ENCODE data around the gene PTRH2.
"Not testable (repeated sequence)": the region's sequence is repeated elsewhere in the genome, so short reads cannot be mapped to it uniquely, and the experiment has no call there.

The PTRH2 gene

DNA sequence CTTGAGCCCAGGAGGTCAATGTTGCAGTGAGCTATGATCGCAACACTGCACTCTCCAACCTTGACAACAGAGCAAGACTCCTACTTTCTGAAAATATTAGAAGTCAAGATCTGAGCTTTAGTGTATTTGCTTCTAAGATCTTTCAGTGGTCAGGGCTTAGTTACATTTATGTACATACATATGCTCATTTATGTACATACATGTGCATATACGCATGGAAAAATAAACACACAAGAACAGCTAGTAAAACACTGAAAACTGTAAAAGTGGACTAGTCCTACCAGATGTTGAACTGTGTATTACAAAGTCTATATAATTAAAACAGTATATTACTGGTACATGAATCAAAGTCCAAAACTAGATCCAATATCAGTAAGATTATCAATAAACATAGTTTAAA is 28.3 kb downstream of the PTRH2 start:
- H3K27ac ChIP-seq = no peak overlapping the region
- H3K4me3 ChIP-seq = no peak overlapping the region

DNA sequence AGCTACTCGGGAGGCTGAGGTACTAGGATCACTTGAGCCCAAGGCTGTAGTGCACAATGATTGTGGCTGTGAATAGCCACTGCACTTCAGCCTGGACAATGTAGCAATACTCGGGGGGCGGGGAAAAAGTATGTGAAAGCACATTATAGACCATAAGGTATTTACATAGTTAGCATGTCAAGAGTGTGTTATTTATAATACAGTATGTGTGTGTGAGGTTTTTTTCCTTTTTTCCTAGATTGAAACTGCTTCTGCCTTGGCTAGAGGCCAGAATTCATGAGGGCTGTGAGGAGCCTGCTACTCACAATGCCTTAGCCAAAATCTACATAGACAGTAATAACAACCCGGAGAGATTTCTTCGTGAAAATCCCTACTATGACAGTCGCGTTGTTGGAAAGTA is 30.5 kb downstream of the PTRH2 start:
- H3K4me3 ChIP-seq = no peak overlapping the region

DNA sequence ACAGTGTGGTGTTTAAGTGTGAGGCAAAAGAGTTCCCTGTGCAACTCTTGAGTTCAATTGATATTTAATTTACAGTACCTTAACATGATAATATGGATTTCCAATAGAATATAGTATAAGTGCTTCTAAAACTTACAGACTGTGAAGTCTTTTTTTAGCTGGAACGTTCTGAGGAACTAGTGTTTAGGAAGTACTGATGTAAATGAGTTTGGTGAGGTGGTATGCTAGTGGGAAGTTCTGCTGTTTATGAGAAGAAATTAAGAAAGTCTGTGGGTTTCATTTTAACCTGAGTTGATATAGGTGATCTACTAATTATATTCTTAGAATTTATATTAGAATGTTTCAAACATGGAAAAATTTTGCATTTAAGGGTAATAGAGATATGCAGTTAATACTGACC is 32.0 kb downstream of the PTRH2 start:
- H3K27ac ChIP-seq = peak overlapping the region in 1 of 21 experiments; percentile 12
- H3K4me3 ChIP-seq = no peak overlapping the region

More for the DNA sequence above, 30.5 kb downstream of the PTRH2 start:
- peak overlapping the region in 2 of 21 experiments; percentile 8 to 9 for H3K27ac ChIP-seq

DNA sequence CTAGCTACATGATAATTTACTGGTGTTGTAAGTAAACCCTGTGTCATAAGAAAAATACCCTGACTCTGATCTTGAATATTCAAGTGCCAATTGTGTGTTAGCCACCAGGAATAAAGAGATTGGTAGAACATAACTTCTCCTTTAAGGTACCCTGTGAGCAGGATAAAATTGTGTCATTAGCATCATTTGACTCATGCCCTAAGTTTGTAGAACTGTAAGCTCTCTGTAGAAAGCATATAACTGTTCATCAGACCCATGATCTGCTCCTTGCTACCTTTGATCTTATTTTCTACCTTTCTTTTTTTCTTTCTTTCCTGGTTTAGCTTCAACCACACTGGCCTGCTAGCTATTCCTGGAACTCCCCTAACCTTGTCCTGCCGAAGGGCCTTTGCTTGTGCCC is 35.8 kb downstream of the PTRH2 start:
- Histone ChIP-seq H3K4me3 (no peak overlapping the region), H3K27ac (peak overlapping the region in 2 of 21 experiments; percentile 3 to 26)

DNA sequence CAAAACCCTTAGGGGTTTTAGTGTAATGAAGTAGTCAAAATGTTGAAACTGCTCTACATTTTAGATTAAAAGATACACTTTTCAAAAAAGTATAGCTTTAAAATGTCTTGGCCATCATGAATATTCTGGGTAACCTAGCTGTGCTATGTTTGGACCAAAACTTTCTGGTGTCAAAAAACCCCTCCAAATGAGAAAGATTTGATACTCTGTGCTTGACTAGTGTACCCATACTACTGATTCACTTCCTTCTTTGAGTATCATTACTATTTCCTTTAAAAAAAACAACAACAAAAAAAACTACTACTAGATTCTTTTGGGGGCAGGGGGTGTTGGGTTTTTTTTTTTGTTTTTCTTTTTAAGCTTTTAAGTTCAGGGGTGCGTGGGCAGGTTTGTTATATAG is 37.3 kb downstream of the PTRH2 start:
- H3K4me3 ChIP-seq = no peak overlapping the region
- H3K27ac ChIP-seq = peak overlapping the region in 5 of 21 experiments; percentile 10 to 60 (median 21)

DNA sequence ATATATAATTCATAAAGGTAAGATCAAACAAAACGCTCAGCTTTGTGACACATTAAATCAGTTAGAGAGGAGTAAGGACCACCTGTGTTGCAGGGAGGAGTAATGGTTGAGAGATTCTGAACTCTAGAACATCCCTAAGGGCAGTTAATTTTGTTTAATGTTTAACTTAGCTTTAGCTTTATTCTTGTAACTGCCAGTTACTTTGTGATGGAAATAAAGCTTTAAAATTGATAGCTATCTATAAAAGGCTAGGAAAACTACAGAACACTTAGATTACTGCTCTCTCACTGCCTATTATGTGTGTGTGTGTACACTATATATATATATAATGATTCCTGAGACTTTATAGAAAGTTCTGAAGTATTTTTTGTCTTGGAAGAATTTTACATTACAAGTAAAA is 37.8 kb downstream of the PTRH2 start:
- Histone ChIP-seq H3K4me3 (no peak overlapping the region), H3K27ac (peak overlapping the region in 6 of 21 experiments; percentile 21 to 60 (median 37))

DNA sequence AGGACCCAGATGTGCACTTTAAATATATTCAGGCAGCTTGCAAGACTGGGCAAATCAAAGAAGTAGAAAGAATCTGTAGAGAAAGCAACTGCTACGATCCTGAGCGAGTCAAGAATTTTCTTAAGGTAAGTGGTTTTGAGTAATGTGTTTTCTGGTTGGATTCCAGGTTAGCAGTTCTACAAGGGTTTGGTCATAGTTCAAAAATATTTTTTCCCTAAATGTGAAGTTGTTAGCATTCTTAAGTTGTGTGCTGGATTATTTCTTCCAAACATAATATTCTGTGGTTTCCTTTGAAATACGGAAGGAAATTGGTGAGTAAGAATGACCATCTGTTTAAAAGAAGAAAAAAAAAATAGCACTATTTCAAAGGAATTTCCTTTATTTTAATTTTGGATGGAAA is 38.4 kb downstream of the PTRH2 start:
- Histone ChIP-seq H3K27ac (peak overlapping the region in 6 of 21 experiments; percentile 21 to 60 (median 37)), H3K4me3 (no peak overlapping the region)

DNA sequence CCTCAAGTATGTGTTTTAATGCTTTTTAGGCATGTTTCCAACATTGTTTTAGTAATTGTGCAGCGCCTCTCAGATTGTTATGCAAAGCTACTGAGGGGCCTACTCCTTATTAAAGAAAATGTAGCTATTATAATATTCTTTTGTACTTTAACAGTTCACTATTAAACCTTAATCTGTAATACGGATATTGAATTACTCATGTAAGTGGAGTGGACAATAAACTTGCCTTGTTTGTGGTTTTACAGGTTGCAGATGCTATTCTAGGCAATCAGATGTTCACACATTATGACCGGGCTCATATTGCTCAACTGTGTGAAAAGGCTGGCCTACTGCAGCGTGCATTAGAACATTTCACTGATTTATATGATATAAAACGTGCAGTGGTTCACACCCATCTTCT is 41.0 kb downstream of the PTRH2 start:
- no peak overlapping the region for H3K27ac ChIP-seq

DNA sequence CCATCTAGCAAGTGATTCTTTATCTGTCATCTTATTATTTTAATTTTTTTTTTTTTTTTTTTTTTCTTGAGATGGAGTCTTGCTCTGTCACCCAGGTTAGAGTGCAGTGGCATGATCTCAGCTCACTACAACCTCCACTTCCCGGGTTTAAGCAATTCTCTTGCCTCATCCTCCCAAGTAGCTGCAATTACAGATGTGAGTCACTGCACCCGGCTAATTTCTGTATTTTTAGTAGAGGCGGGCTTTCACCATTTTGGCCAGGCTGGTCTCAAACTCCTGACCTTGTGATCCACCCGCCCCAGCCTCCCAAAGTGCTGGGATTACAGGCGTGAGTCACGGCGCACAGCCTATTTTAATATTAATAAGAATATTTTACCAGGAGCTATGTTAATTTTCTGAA is 50.6 kb downstream of the PTRH2 start:
- H3K27ac ChIP-seq, H3K4me3 ChIP-seq: not testable (repeated sequence)

More for the DNA sequence above, 41.0 kb downstream of the PTRH2 start:
- H3K4me3 ChIP-seq = no peak overlapping the region

DNA sequence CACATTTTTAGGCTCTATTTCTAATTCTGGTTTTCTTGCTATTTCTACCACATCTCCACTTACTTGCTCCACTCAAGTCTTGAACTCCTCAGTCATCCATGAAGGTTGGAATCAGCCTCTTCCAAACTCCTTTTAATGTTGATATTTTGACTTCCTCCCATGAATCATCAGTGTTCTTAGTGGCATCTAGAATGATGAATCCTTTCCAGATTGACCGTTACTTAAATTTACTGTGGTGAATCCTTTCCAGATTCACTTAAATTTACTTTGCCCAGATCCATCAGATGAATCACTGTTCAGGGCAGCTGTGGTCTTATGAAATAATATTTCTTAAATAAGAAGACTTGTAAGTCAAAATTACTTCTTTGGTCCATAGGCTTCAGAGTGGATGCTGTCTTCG is 55.1 kb downstream of the PTRH2 start:
- no peak overlapping the region for H3K4me3 ChIP-seq
- no peak overlapping the region for H3K27ac ChIP-seq

DNA sequence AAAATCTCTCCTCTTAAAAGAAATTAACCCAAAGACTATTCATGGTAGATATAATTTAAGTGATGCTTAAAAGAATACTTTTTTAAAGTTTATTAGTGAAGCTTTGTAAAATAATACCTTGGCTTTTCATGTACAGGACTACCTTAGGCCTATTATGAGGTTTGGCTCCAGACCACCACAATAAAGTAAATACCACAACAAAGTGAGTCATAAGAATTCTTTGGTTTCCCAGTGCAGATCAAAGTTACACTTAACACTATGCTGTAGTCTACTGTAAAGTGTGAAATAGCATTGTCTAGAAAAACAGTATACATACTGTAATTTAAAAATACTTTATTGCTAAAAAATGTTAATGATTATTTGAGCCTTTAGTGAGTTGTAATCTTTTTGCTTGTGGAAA is 55.9 kb downstream of the PTRH2 start:
- no peak overlapping the region for H3K27ac ChIP-seq
- no peak overlapping the region for H3K4me3 ChIP-seq

DNA sequence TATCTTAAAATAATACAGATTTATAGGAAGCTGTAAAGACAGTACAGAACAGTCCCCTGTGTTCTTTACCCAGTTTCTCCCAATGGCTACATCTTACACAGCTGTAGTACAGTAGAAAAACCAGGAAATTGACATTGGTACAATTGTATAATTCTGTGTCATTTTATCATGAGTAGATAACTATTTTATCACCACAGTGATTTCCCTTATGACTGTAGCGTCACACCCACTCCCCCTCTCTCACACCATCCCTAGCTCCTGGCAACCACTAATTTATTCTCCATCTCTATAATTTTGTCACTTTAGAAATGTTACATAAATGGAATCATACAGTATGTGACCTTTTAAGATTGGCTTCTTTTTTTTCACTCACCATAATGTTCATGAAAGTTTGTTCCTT is 56.6 kb downstream of the PTRH2 start:
- Histone ChIP-seq H3K4me3 (no peak overlapping the region), H3K27ac (no peak overlapping the region)

DNA sequence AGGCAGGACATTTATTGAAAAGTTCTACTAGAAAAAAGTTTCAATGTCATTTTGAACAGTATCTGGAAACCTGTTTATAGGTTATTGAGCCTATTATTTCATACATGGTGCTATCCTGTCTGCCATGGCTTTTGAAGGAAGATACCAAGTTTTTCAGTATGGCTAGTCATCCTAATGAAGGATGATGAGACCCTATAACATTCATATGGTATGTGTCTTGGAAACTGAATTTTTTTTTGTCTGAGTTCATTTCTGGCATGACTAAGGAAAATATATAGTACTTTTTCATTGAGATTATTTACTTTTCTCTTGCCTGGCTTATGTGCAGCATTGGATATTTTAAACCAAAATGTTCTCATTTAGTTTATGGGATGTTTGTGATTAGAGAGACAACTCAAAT is 57.3 kb downstream of the PTRH2 start:
- no peak overlapping the region for H3K27ac ChIP-seq
- H3K4me3 ChIP-seq = no peak overlapping the region
